Ovary (tissue), 3 donors: Measurements from ENCODE around the gene KDM4C.

Source experiments
- POLR2A ChIP-seq: fragments of 450-650 bp; IDR thresholded peaks from one replicate; pipeline ENCODE4 v1.6.1; 2017; ENCODE audit warnings: antibody characterized with exemption, mild to moderate bottlenecking, moderate library complexity
- TF ChIP-seq, protein P1 (sequence below), 3 donors: fragments of 450-650 bp in 2 of 3; fragments of 200-600 bp in 1 of 3; IDR thresholded peaks; one replicate each; pipeline versions ENCODE4 v1.5.1 to v1.8.0; 2016 to 2022; ENCODE audit warnings: antibody characterized with exemption in 3 of 3, mild to moderate bottlenecking in 1 of 3
- donor health status: DM: no; HTN: no; CAD: no.

DNA sequence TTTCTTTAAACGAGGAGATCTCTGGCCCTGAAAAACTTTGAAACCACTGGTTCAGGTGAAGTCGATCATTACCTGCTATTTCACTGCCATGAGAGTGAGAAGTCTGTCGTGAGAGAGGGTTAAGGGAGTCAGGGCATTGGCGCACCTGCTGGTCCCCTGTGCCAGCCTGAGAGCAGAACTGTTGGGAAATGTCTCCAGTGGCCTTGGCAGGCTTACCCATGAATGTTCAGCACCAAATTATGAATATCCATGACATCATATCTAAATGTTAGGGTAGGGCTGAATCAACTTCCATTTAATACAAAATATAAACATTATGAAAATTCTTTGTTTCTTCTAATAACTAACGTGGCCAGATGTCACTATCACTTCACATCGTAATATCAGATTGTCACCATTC lies 379.3 kb downstream of the KDM4C start:
- TF ChIP-seq, protein P1, sequence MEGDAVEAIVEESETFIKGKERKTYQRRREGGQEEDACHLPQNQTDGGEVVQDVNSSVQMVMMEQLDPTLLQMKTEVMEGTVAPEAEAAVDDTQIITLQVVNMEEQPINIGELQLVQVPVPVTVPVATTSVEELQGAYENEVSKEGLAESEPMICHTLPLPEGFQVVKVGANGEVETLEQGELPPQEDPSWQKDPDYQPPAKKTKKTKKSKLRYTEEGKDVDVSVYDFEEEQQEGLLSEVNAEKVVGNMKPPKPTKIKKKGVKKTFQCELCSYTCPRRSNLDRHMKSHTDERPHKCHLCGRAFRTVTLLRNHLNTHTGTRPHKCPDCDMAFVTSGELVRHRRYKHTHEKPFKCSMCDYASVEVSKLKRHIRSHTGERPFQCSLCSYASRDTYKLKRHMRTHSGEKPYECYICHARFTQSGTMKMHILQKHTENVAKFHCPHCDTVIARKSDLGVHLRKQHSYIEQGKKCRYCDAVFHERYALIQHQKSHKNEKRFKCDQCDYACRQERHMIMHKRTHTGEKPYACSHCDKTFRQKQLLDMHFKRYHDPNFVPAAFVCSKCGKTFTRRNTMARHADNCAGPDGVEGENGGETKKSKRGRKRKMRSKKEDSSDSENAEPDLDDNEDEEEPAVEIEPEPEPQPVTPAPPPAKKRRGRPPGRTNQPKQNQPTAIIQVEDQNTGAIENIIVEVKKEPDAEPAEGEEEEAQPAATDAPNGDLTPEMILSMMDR (IDR thresholded peaks at IDR 0.05) = no peak
- no peak for TF ChIP-seq POLR2A
